H1 (cell line): ENCODE results near the gene RGL1. TPM values are rescaled to one million over a fixed set of nuclear protein-coding genes. Genes with fewer than 3 reads are reported as not detected.

Experiments
- CTCF ChIA-PET: fragments of 300-600 bp; sonication (Branson Sonifier 250); formaldehyde crosslinking; loops from one replicate; lab custom pipeline; 2021; ENCODE audit not compliant: partially characterized antibody; lab: Charles Lee
- POLR2A ChIA-PET: fragments of 300-600 bp; sonication (Branson Sonifier 250); formaldehyde crosslinking; loops from one replicate; lab custom pipeline; 2021; ENCODE audit warnings: inconsistent platforms; ENCODE audit not compliant: partially characterized antibody; lab: Charles Lee
- DNase-seq, 2 experiments: peaks; one replicate each; pipeline versions ENCODE4 v3.0.0 to v3.0.0-alpha.2; 2010 to 2022; ENCODE audit warnings: low spot score in 2 of 2, low read depth in 1 of 2, mixed read lengths in 1 of 2
- FAIRE-seq: peaks from 2 replicates; lab custom pipeline; 2011; peaks lifted over from hg19 to GRCh38; lab: Jason Lieb, UNC
- H2AFZ ChIP-seq: 2 replicates; pipeline ENCODE4 v1.8.1; 2012; ENCODE audit warnings: low read length, inconsistent platforms
- H2AK5ac ChIP-seq: 2 replicates; pipeline ENCODE4 v1.6.1; 2013; ENCODE audit warnings: low read depth, low read length
- H2BK120ac ChIP-seq: replicated peaks from 2 replicates; pipeline ENCODE3; 2013; ENCODE audit warnings: low read depth, low read length, inconsistent platforms
- H2BK12ac ChIP-seq: 2 replicates; pipeline ENCODE4 v1.6.1; 2013; ENCODE audit warnings: low read depth, low read length
- H2BK15ac ChIP-seq: 2 replicates; pipeline ENCODE4 v1.6.1; 2013; ENCODE audit warnings: low read length
- H2BK20ac ChIP-seq: 2 replicates; pipeline ENCODE4 v1.6.1; 2013; ENCODE audit warnings: low read length
- H2BK5ac ChIP-seq: 2 replicates; pipeline ENCODE4 v1.6.1; 2013; ENCODE audit warnings: low read depth, low read length
- H3K14ac ChIP-seq: 2 replicates; pipeline ENCODE4 v1.6.1; 2013; ENCODE audit warnings: inconsistent platforms; ENCODE audit not compliant: insufficient read length
- H3K18ac ChIP-seq: 2 replicates; pipeline ENCODE4 v1.6.1; 2013; ENCODE audit warnings: low read length; ENCODE audit errors: extremely low read depth
- H3K23ac ChIP-seq: 2 replicates; pipeline ENCODE4 v1.6.1; 2013; ENCODE audit warnings: inconsistent platforms; ENCODE audit not compliant: insufficient read length
- H3K23me2 ChIP-seq: 2 replicates; pipeline ENCODE4 v1.6.1; 2013; ENCODE audit warnings: low read depth, low read length
- H3K27ac ChIP-seq: 2 replicates; pipeline ENCODE4 v1.6.1; 2011; ENCODE audit warnings: low read depth, low read length, inconsistent platforms
- H3K27me3 ChIP-seq, 4 experiments: replicated peaks in 1 of 4; 1 replicate in 1 of 4; 2 replicates in 3 of 4; pipeline versions ENCODE4 v1.6.1 to v1.8.1; 2011 to 2013; ENCODE audit warnings: low read length in 3 of 4, mild to moderate bottlenecking in 3 of 4, inconsistent platforms in 2 of 4, mixed read lengths in 2 of 4, moderate library complexity in 1 of 4; ENCODE audit not compliant: control insufficient read depth in 3 of 4, insufficient read depth in 3 of 4; ENCODE audit errors: extremely low read depth in 1 of 4
- H3K36me3 ChIP-seq, 4 experiments: 2 replicates each; pipeline versions ENCODE4 v1.6.1 to v1.8.1; 2011 to 2013; ENCODE audit warnings: mild to moderate bottlenecking in 4 of 4, low read length in 3 of 4, moderate library complexity in 2 of 4, control low read depth in 1 of 4, inconsistent platforms in 1 of 4; ENCODE audit not compliant: insufficient read depth in 4 of 4, control insufficient read depth in 2 of 4
- H3K4ac ChIP-seq: replicated peaks from 2 replicates; pipeline ENCODE3; 2013; ENCODE audit warnings: low read length, low read depth, mixed read lengths, inconsistent platforms; ENCODE audit not compliant: insufficient read length
- H3K4me1 ChIP-seq, 4 experiments: replicated peaks in 1 of 4; 1 replicate in 1 of 4; 2 replicates in 3 of 4; pipeline versions ENCODE4 v1.6.1 to v1.8.1; 2011 to 2013; ENCODE audit warnings: low read length in 3 of 4, inconsistent platforms in 2 of 4, mixed read lengths in 1 of 4; ENCODE audit not compliant: insufficient read depth in 4 of 4, control insufficient read depth in 3 of 4
- H3K4me2 ChIP-seq, 2 experiments: 2 replicates each; pipeline versions ENCODE4 v1.6.1 to v1.8.1; 2011 to 2013; ENCODE audit warnings: low read depth in 2 of 2, low read length in 2 of 2, control low read depth in 1 of 2, inconsistent platforms in 1 of 2, mild to moderate bottlenecking in 1 of 2; ENCODE audit not compliant: insufficient read depth in 1 of 2
- H3K4me3 ChIP-seq, 4 experiments: fragments of 200-600, 300-600 bp in 1 of 4; sonication (generic), shearing (Covaris generic), sonication (Bioruptor Twin) in 1 of 4; 2 replicates each; pipeline versions ENCODE4 v1.5.1 to v1.8.1; 2011 to 2016; ENCODE audit warnings: low read length in 4 of 4, low read depth in 3 of 4, control low read depth in 2 of 4, inconsistent platforms in 2 of 4, mild to moderate bottlenecking in 2 of 4, mixed read lengths in 1 of 4, moderate library complexity in 1 of 4; ENCODE audit not compliant: insufficient read depth in 2 of 4; ENCODE audit errors: extremely low read depth in 1 of 4
- H3K56ac ChIP-seq: replicated peaks from 2 replicates; pipeline ENCODE3; 2013; ENCODE audit warnings: low read depth, mild to moderate bottlenecking, mixed read lengths, low read length, inconsistent platforms; ENCODE audit not compliant: insufficient read length
- H3K79me1 ChIP-seq: 2 replicates; pipeline ENCODE4 v1.6.1; 2013; ENCODE audit warnings: low read depth, low read length, control low read depth
- H3K79me2 ChIP-seq, 2 experiments: 2 replicates each; pipeline versions ENCODE4 v1.6.1 to v1.8.1; 2012 to 2013; ENCODE audit warnings: low read length in 2 of 2, mild to moderate bottlenecking in 2 of 2, inconsistent platforms in 1 of 2; ENCODE audit not compliant: insufficient read depth in 2 of 2, control insufficient read depth in 1 of 2
- H3K9ac ChIP-seq, 4 experiments: replicated peaks in 1 of 4; 1 replicate in 1 of 4; 2 replicates in 3 of 4; pipeline versions ENCODE4 v1.6.1 to v1.8.1; 2011 to 2013; ENCODE audit warnings: low read depth in 3 of 4, low read length in 3 of 4, control low read depth in 2 of 4, mild to moderate bottlenecking in 2 of 4, moderate library complexity in 2 of 4, inconsistent platforms in 1 of 4; ENCODE audit errors: extremely low read depth in 1 of 4
- H3K9me3 ChIP-seq, 2 experiments: 2 replicates each; pipeline versions ENCODE4 v1.6.1 to v1.8.1; 2012 to 2013; ENCODE audit warnings: mild to moderate bottlenecking in 2 of 2, moderate library complexity in 2 of 2, control low read depth in 1 of 2, inconsistent platforms in 1 of 2, low read depth in 1 of 2, low read length in 1 of 2, mixed read lengths in 1 of 2; ENCODE audit not compliant: insufficient read depth in 2 of 2
- H4K20me1 ChIP-seq, 2 experiments: replicated peaks in 1 of 2; 2 replicates each; pipeline versions ENCODE3 to v1.8.1; 2011 to 2013; ENCODE audit warnings: inconsistent platforms in 2 of 2, low read length in 2 of 2, mild to moderate bottlenecking in 1 of 2; ENCODE audit not compliant: insufficient read depth in 2 of 2, control insufficient read depth in 1 of 2
- H4K5ac ChIP-seq: 2 replicates; pipeline ENCODE4 v1.6.1; 2013; ENCODE audit warnings: low read length, low read depth, mixed read lengths, inconsistent platforms; ENCODE audit not compliant: insufficient read length
- H4K8ac ChIP-seq: 2 replicates; pipeline ENCODE4 v1.8.0; 2013; ENCODE audit warnings: mild to moderate bottlenecking, moderate library complexity, low read length, inconsistent platforms; ENCODE audit not compliant: insufficient read depth; ENCODE audit errors: extremely low read depth
- H4K91ac ChIP-seq: replicated peaks from 2 replicates; pipeline ENCODE3; 2013; ENCODE audit warnings: low read length, mixed read lengths, inconsistent platforms; ENCODE audit not compliant: insufficient read length
- KDM4A ChIP-seq: IDR thresholded peaks from one replicate; pipeline ENCODE4 v1.7.1; 2012; ENCODE audit warnings: low read depth, mild to moderate bottlenecking, moderate library complexity, low read length, inconsistent platforms; ENCODE audit not compliant: severe bottlenecking
- KDM5A ChIP-seq: fragments of 200-600 bp; IDR thresholded peaks from 2 replicates; pipeline ENCODE4 v1.7.1; 2012; ENCODE audit warnings: mild to moderate bottlenecking, low read length, inconsistent platforms, mixed read lengths
- NRF1 ChIP-seq: IDR thresholded peaks from 2 replicates; pipeline ENCODE4 v1.6.1; 2011; ENCODE audit warnings: mild to moderate bottlenecking, low read depth, low read length, improper control_type of control experiment
- POLR2AphosphoS5 ChIP-seq: IDR thresholded peaks from 2 replicates; pipeline ENCODE4 v1.6.1; 2011; ENCODE audit warnings: low read depth, low read length
- SIN3A ChIP-seq, 2 experiments: IDR thresholded peaks in 1 of 2; conservative IDR thresholded peaks in 1 of 2; 2 replicates each; pipeline ENCODE4 v1.6.1; 2011 to 2012; ENCODE audit warnings: low read length in 2 of 2, improper control_type of control experiment in 1 of 2, low read depth in 1 of 2, mild to moderate bottlenecking in 1 of 2
- SRF ChIP-seq: IDR thresholded peaks from 2 replicates; pipeline ENCODE4 v1.6.1; 2011; ENCODE audit warnings: mild to moderate bottlenecking, low read depth, low read length, moderate library complexity
- YY1 ChIP-seq: IDR thresholded peaks from 2 replicates; pipeline ENCODE4 v1.6.1; 2011; ENCODE audit warnings: low read depth, mild to moderate bottlenecking, low read length
- WGBS, 2 experiments: shearing (Covaris generic) in 1 of 2; methylation state at CpG; one replicate each; pipeline versions ENCODE4 v1.1.6 to v1.1.7; 2013 to 2015; ENCODE audit warnings: low lambda C conversion rate in 2 of 2, mixed read lengths in 2 of 2, inconsistent platforms in 1 of 2, low coverage in 1 of 2, missing lambda C conversion rate in 1 of 2; ENCODE audit not compliant: insufficient replicate concordance in 2 of 2, insufficient coverage in 1 of 2, insufficient read length in 1 of 2; ENCODE audit errors: extremely low coverage in 1 of 2, missing lambda C conversion rate in 1 of 2; 5-methylcytosine and 5-hydroxymethylcytosine counted together
- polyA plus RNA-seq, 7 experiments: library from polyadenylated mRNA; depleted of rRNA in 3 of 7; stranded (reverse) in 5 of 7; unstranded in 2 of 7; fragments of >200 nt in 5 of 7; fragments of 200-250 nt in 2 of 7; gene quantifications; 1 replicate in 5 of 7; 2 replicates in 1 of 7; 4 replicates in 1 of 7; pipeline versions ENCODE4 v1.2.1 to v1.2.3, GENCODE V29; 2011 to 2013; ENCODE audit warnings: missing spikeins in 2 of 7, mixed read lengths in 2 of 7
- total RNA-seq: library from RNA; stranded (reverse); fragmentation: NEBNext Ultra II Directional; extraction: Animal tissue kit (Norgen Biotek cat#: 25700); gene quantifications from 2 replicates; pipeline ENCODE4 v1.2.1, GENCODE V29; 2021
- TF ChIP-seq, protein P1 (sequence below): IDR thresholded peaks from 2 replicates; pipeline ENCODE4 v1.6.1; 2011; ENCODE audit warnings: low read depth, mild to moderate bottlenecking, low read length; ENCODE audit not compliant: insufficient read depth
- TF ChIP-seq, protein P2 (sequence below): IDR thresholded peaks from 2 replicates; pipeline ENCODE4 v1.6.1; 2011; ENCODE audit warnings: low read length, improper control_type of control experiment

Gene RGL1
- total and polyA plus RNA-seq, 2 of the 8 experiments (the other 6 are each of a cell fraction or from before 2014, with no cell fraction given), result 0.98 to 2.4 TPM

DNA sequence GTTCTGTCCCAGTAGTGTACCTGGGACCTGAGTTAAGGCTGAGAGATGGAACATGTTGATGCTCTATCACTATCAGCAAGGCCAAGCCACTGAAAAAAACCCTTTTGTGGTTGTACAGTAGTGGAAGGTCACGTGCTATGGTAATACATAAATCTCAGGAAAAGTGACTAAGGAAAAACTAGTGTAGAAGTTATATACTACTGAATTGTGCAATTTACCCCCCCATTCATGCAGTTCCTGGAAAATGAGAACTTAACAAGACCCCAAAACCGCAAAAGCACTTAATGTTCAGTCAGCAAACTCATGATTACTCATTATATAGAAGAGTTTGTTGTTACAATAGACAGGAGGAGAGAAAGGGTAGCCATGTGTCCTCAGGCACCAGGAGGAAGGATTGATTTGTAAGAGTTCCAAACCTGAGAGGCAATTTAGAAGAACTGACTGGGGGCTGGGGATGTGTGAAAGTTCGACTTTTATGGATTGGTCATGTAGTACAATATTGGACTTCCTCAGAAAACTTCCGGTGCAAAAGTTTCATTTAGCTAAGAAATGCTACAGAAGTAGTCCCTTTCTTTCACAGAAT is 91.6 kb downstream of the RGL1 start:
- Histone ChIP-seq H3K9me3 (no peaks in the 10 kb centered on the region), H3K14ac (no peak overlapping the region), H3K27me3 (no peaks in the 10 kb centered on the region), H3K18ac (no peak overlapping the region), H2BK120ac (no peak overlapping the region), H2BK20ac (no peak overlapping the region), H3K23ac (no peak overlapping the region), H3K56ac (no peak overlapping the region), H3K27ac (no peak overlapping the region), H3K4me3 (no peak overlapping the region), H4K8ac (no peak overlapping the region), H3K9ac (no peak overlapping the region), H3K79me2 (no peaks in the 10 kb centered on the region; a peak in 1 of 4 replicates), H3K36me3 (no peaks in the 10 kb centered on the region), H2AFZ (no peak overlapping the region), H4K91ac (no peak overlapping the region), H3K4me1 (no peaks in the 10 kb centered on the region), H3K4me2 (no peak overlapping the region), H2BK15ac (no peak overlapping the region), H2BK5ac (no peak overlapping the region), H3K23me2 (no peaks in the 10 kb centered on the region), H2BK12ac (no peak overlapping the region), H4K5ac (no peak overlapping the region), H4K20me1 (no peaks in the 10 kb centered on the region), H3K4ac (no peak overlapping the region), H2AK5ac (no peak overlapping the region), H3K79me1 (no peaks in the 10 kb centered on the region)
- FAIRE-seq (no peak), DNase-seq (no peak)
- 97% methylated on average over 4 of the region's 4 CpGs; no CpG with 5 or more reads in 1 of the 2 experiments for WGBS, 2 experiments
- CTCF ChIA-PET, result interaction anchor here (1.4 to 1.5 kb wide), 2 partner anchors 10 to 15 kb away, joined by 3 to 6 read pairs; no protein-coding TSS in a partner anchor
- POLR2A ChIA-PET, result no interaction called here
- TF ChIP-seq, protein P1, sequence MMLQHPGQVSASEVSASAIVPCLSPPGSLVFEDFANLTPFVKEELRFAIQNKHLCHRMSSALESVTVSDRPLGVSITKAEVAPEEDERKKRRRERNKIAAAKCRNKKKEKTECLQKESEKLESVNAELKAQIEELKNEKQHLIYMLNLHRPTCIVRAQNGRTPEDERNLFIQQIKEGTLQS, result no peak
- TF ChIP-seq SRF (no peak), YY1 (no peak), SIN3A (conservative IDR thresholded peaks at IDR 0.05 in 1 of 2, IDR thresholded peaks at IDR 0.05 in 1 of 2; ENCODE audit: low read depth in 1 of 2, low read length in 2 of 2) (no peak), POLR2AphosphoS5 (no peak), KDM4A (no peak), KDM5A (no peak), NRF1 (no peak)
- TF ChIP-seq, protein P2, sequence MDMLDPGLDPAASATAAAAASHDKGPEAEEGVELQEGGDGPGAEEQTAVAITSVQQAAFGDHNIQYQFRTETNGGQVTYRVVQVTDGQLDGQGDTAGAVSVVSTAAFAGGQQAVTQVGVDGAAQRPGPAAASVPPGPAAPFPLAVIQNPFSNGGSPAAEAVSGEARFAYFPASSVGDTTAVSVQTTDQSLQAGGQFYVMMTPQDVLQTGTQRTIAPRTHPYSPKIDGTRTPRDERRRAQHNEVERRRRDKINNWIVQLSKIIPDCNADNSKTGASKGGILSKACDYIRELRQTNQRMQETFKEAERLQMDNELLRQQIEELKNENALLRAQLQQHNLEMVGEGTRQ, result no peak
